Globus pallidus (tissue), 1 donor: ENCODE data around the gene UBA1.

Source experiments
- DNase-seq: peaks from one replicate; pipeline ENCODE4 v3.0.0-alpha.2; 2015; ENCODE audit warnings: low spot score

Gene UBA1

GRCh38 chrX:47193475-47194193 is at the start of gene UBA1:
Gene UBA1, plus strand, starts transcription at chrX:47193829. Its CDS starts 4,974 bp downstream, at chrX:47198803.
- peak; percentile 91 for DNase-seq

GRCh38 chrX:47143894-47144625 is 49.6 kb upstream of the UBA1 start:
- peak; percentile 37 for DNase-seq

- peak; percentile 93 for DNase-seq
These were observed 48.8 kb upstream of the UBA1 start, which contains the start of the genes NDUFB11 and RBM10 for GRCh38 chrX:47144626-47145394. Gene NDUFB11, minus strand, starts transcription at chrX:47144702. Its CDS starts 23 bp downstream, at chrX:47144679. Gene RBM10, plus strand, starts transcription at chrX:47145221. Its CDS starts 2,261 bp downstream, at chrX:47147482.

- DNase-seq = peak; percentile 20
These were observed 48.1 kb upstream of the UBA1 start for GRCh38 chrX:47145395-47146120.

GRCh38 chrX:47146121-47146935 is 47.3 kb upstream of the UBA1 start:
- peak; percentile 7 for DNase-seq

- DNase-seq = no peak
These were observed 46.4 kb upstream of the UBA1 start for GRCh38 chrX:47146936-47147859.

GRCh38 chrX:47148946-47149345 is 44.7 kb upstream of the UBA1 start:
- DNase-seq = no peak

GRCh38 chrX:47151435-47151834 is 42.2 kb upstream of the UBA1 start:
- no peak for DNase-seq

- no peak for DNase-seq
These were observed 36.8 kb upstream of the UBA1 start for GRCh38 chrX:47156611-47157520.

- no peak for DNase-seq
These were observed 35.5 kb upstream of the UBA1 start for GRCh38 chrX:47158131-47158530.

GRCh38 chrX:47158781-47159180 is 34.8 kb upstream of the UBA1 start:
- no peak for DNase-seq

- no peak for DNase-seq
These were observed 32.8 kb upstream of the UBA1 start for GRCh38 chrX:47160781-47161180.

- DNase-seq = no peak
These were observed 30.6 kb upstream of the UBA1 start for GRCh38 chrX:47162927-47163583.

- no peak for DNase-seq
These were observed 29.2 kb upstream of the UBA1 start for GRCh38 chrX:47164420-47164819.

- DNase-seq = no peak
These were observed 27.5 kb upstream of the UBA1 start for GRCh38 chrX:47166126-47166525.

GRCh38 chrX:47168495-47169073 is 25.0 kb upstream of the UBA1 start:
- DNase-seq = no peak

GRCh38 chrX:47169273-47169672 is 24.4 kb upstream of the UBA1 start:
- DNase-seq = no peak
